Uterus (tissue), 4 donors: ENCODE data around the gene PCBD1. TPM values are rescaled to one million over a fixed set of nuclear protein-coding genes. Genes with fewer than 3 reads are reported as not detected.

Experiments used
- DNase-seq, 2 donors: peaks; one replicate each; pipeline ENCODE4 v3.0.0-alpha.2; 2019 to 2020
- H3K27ac ChIP-seq, 2 donors: fragments of 200-600 bp; sonication (generic); 1 replicate in 1 of 2; 2 replicates in 1 of 2; pipeline ENCODE4 v1.5.1; 2016 to 2018
- H3K27me3 ChIP-seq, 2 donors: fragments of 200-600 bp; sonication (generic); one replicate each; pipeline ENCODE4 v1.5.1; 2018 to 2019; ENCODE audit warnings: control low read depth in 1 of 2
- H3K36me3 ChIP-seq, 2 donors: fragments of 200-600 bp; sonication (generic); one replicate each; pipeline ENCODE4 v1.5.1; 2019; ENCODE audit warnings: control low read depth in 1 of 2
- H3K4me1 ChIP-seq, 2 donors: fragments of 200-600 bp; sonication (generic); one replicate each; pipeline ENCODE4 v1.5.1; 2018 to 2019; ENCODE audit warnings: control low read depth in 1 of 2
- H3K4me3 ChIP-seq, 2 donors: fragments of 200-600 bp; sonication (generic); 1 replicate in 1 of 2; 2 replicates in 1 of 2; pipeline ENCODE4 v1.5.1; 2018 to 2019; ENCODE audit warnings: mild to moderate bottlenecking in 1 of 2
- H3K9me3 ChIP-seq, 2 donors: fragments of 200-600 bp; sonication (generic); one replicate each; pipeline ENCODE4 v1.5.1; 2019; ENCODE audit warnings: control low read depth in 1 of 2
- POLR2A ChIP-seq, 2 donors: fragments of 450-650 bp; IDR thresholded peaks; one replicate each; pipeline ENCODE4 v1.6.1; 2016; ENCODE audit warnings: antibody characterized with exemption in 2 of 2, mild to moderate bottlenecking in 1 of 2, moderate library complexity in 1 of 2
- intact Hi-C: fragments of 100-400 bp; cut with DNase I; formaldehyde crosslinking; loops from one replicate; pipeline ENCODE4 v1.15.1; 2023; ENCODE audit warnings: low total_unique reads
- total RNA-seq, 4 donors: library from RNA; depleted of rRNA in 3 of 4; stranded (reverse); fragments of >200 nt in 3 of 4; gene quantifications; one replicate each; pipeline versions ENCODE4 v1.1.0 to v1.2.4, GENCODE V29; 2014 to 2023
- TF ChIP-seq, protein P1 (sequence below), 4 experiments: fragments of 200-600 bp in 2 of 4; fragments of 450-650 bp in 2 of 4; sonication (generic) in 2 of 4; IDR thresholded peaks; one replicate each; pipeline ENCODE4 v1.5.1; 2016 to 2019; ENCODE audit warnings: antibody characterized with exemption in 4 of 4, mild to moderate bottlenecking in 2 of 4, moderate library complexity in 1 of 4
- donor health status: DM: yes; HTN: yes; CAD: no.

PCBD1 gene
- total RNA-seq, 4 donors from 2014 or later, result 18.4 to 52.8 (median 27.9) TPM

DNA sequence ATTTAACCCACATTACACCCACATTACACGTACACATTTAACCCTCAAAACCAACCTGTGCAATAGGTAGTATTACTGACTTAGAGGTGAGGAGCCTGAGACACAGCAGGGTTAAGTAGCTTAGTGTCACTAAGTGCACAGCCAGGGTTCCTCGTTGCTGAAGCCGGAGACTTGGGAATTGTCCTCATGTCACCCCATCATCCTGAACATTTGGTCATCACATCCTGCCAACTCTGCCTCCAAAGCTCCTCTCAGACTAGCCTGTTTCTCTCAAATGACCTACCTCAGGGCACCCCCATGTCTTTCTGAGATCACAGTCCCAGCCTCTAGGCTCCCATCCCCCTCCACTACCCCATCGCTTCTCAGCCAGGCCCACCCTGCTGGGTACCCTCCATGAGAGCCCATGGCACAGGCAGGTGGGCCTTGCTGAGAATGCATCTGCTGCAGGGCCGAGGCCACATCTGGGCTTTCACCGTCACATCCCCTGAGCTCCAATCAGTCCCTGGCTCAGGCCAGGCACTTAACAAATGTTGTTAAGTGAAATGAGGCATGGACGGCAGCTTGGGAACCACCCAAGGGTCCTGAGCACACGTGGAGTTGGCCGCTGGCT lies 21.1 kb upstream of the PCBD1 start:
- H3K36me3 ChIP-seq, result no peaks in the 10 kb centered on the region
- no peaks in the 10 kb centered on the region for H3K4me1 ChIP-seq
- no peaks in the 10 kb centered on the region for H3K27me3 ChIP-seq
- DNase-seq, result no peak
- H3K4me3 ChIP-seq, result no peak overlapping the region
- H3K27ac ChIP-seq, result no peak overlapping the region
- intact Hi-C loops, result no loop called here
- TF ChIP-seq, protein P1, sequence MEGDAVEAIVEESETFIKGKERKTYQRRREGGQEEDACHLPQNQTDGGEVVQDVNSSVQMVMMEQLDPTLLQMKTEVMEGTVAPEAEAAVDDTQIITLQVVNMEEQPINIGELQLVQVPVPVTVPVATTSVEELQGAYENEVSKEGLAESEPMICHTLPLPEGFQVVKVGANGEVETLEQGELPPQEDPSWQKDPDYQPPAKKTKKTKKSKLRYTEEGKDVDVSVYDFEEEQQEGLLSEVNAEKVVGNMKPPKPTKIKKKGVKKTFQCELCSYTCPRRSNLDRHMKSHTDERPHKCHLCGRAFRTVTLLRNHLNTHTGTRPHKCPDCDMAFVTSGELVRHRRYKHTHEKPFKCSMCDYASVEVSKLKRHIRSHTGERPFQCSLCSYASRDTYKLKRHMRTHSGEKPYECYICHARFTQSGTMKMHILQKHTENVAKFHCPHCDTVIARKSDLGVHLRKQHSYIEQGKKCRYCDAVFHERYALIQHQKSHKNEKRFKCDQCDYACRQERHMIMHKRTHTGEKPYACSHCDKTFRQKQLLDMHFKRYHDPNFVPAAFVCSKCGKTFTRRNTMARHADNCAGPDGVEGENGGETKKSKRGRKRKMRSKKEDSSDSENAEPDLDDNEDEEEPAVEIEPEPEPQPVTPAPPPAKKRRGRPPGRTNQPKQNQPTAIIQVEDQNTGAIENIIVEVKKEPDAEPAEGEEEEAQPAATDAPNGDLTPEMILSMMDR (IDR thresholded peaks at IDR 0.05), result no peak
- no peak for TF ChIP-seq POLR2A (IDR thresholded peaks at IDR 0.05)
- H3K9me3 ChIP-seq, result no peaks in the 10 kb centered on the region

DNA sequence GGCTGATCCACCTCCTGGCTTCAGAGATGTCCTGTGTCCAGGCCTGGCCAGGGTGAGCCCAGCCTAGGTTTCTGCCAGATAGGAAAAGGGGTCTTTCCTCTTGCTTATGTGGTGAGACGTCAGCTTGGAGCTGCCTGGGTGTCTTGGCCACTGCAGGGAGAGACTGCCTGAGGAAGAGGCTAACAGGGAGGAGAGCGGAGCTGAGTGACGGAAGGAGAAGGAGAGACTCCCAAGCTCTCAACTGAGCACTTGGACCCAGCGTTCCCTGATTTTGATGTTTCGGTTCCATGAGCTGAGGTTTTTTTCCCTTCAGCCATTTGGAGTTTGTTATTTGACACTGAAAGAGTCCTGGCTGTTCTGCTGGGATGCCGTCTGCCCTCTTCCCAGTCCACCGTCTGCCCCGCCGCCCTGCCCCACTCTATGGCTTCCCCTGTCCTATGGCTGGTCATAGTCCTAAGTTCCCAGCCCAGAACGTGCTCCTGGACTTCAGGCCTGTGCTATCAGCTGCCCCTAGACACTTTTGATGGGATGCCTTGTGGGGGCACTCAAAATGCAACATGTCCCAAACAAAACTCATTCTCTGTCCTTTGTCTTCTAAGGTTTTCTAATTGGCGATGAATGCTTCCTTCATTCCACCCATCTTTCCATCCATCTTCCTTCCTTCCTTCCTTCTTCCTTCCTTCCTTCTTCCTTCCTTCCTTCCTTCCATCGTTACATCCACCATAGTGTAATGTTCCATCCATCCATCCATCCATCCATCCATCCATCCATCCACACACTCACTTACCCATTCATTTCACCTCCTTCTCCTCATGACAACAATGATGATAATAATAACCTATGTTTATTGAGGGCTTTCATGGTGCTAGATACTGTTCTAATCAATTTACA lies 20.3 kb upstream of the PCBD1 start:
- no peaks in the 10 kb centered on the region for H3K9me3 ChIP-seq
- no peak overlapping the region for H3K4me3 ChIP-seq
- intact Hi-C loops, result no loop called here
- no peaks in the 10 kb centered on the region for H3K27me3 ChIP-seq
- no peak for DNase-seq
- no peak overlapping the region for H3K27ac ChIP-seq
- TF ChIP-seq, protein P1 (IDR thresholded peaks at IDR 0.05), result no peak
- TF ChIP-seq POLR2A (IDR thresholded peaks at IDR 0.05), result no peak
- no peaks in the 10 kb centered on the region for H3K4me1 ChIP-seq
- H3K36me3 ChIP-seq, result no peaks in the 10 kb centered on the region

DNA sequence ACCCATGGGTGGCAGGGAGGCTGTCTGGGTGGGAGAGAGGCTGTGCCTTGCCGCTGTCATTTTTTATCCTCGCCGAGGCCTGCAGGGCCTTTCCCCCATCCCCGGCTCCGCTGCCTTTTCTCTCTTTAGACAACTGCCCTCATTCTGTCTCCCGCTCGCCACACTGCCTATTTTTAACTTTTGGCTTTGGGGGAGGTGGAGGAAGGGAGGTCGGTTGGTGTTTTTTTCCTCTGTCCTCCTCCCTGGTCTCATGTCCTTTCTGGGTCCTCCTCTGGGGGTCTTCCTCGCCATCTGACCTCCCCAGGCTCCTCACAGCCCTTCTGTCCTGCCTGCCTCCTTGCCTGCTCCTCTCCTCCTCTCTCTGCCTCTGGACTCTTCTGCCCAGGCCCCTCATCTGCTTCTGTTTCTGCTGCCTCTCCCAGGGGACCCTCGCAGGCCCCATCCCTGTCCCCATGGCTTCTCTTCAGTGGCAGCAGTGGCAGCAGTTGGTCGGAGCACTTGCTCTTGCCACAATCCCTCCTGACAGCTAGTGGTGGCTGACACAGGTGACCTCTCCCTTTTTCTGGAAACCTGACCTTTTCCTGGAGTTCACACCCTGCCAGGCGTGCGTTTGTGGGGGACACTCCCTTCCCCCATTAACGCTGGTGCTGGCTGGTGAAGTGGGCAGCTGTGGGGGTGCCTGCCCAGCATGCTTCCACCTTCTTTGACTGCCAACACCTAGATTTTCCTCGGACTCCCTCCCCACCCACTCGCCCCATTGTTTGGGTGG lies 19.5 kb upstream of the PCBD1 start:
- intact Hi-C loops, result no loop called here
- Histone ChIP-seq H3K4me1 (no peaks in the 10 kb centered on the region), H3K36me3 (no peaks in the 10 kb centered on the region), H3K27ac (no peak overlapping the region), H3K27me3 (no peaks in the 10 kb centered on the region), H3K9me3 (no peaks in the 10 kb centered on the region), H3K4me3 (no peak overlapping the region)
- TF ChIP-seq POLR2A (IDR thresholded peaks at IDR 0.05), result no peak
- TF ChIP-seq, protein P1 (IDR thresholded peaks at IDR 0.05), result no peak
- no peak for DNase-seq

DNA sequence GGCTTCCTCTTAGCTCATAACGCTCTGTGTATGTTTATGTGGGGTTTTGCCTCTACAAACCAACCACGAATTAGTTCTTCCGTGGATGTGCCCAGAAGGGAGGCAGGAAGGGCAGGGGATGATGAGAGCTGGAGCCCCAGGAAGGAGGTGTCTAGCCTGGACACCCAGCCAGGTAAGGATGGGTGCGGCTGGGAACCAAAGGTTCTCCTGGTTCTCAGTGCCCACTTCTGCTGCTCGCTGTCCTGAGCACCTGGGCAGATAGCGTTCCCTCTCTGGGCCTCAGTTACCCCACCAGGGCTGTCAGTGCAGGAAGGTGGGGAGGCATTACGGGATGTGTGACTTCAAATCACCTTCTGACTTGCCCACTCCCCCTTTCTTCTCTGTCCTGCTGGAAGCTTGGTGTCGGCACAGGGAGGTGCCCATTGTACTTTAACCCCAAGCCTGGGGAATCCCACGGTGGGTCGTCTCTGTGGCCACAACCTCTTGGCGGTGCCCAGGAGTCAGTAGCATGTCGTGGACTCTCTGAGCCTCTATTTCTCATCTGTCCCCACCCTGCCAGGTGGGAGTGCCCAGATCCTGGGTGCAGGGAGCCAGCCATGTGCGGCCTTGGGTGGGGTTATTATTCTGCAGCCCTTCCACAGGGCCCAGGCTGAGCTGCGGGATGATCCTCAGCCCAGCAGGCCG lies 18.7 kb upstream of the PCBD1 start:
- H3K4me3 ChIP-seq, result no peak overlapping the region
- no peak overlapping the region for H3K27ac ChIP-seq
- TF ChIP-seq, protein P1 (IDR thresholded peaks at IDR 0.05), result no peak
- no peaks in the 10 kb centered on the region for H3K27me3 ChIP-seq
- intact Hi-C loops, result no loop called here
- no peaks in the 10 kb centered on the region for H3K4me1 ChIP-seq
- H3K9me3 ChIP-seq, result no peaks in the 10 kb centered on the region
- H3K36me3 ChIP-seq, result no peaks in the 10 kb centered on the region
- no peak for DNase-seq
